Motor neuron (in vitro differentiated cells): Measurements from ENCODE around the gene COL19A1. TPM values are rescaled to one million over a fixed set of nuclear protein-coding genes. Genes with fewer than 3 reads are reported as not detected.
"Not testable (repeated sequence)": the region's sequence is repeated elsewhere in the genome, so short reads cannot be mapped to it uniquely, and the experiment has no call there.

Experiments used
- ATAC-seq, 8 experiments: fragments of 200-7000 bp; cut with Tn5 transposase; replicated peaks in 6 of 8; 2 replicates each; pipeline ENCODE4 v1.8.0; 2021; ENCODE audit warnings: mild to moderate bottlenecking in 8 of 8, moderate library complexity in 8 of 8
- H3K27ac ChIP-seq, 2 donors: fragments of 250-450 bp; sonication (Bioruptor Pico); 2 replicates each; pipeline ENCODE4 v1.9.0; 2021; ENCODE audit warnings: antibody characterized with exemption in 2 of 2, mild to moderate bottlenecking in 2 of 2, moderate library complexity in 1 of 2
- H3K4me1 ChIP-seq, 2 donors: fragments of 250-450 bp; sonication (Bioruptor Pico); replicated peaks in 1 of 2; 2 replicates each; pipeline ENCODE4 v1.6.1; 2021; ENCODE audit warnings: antibody characterized with exemption in 2 of 2, mild to moderate bottlenecking in 2 of 2, moderate library complexity in 1 of 2
- H3K4me3 ChIP-seq, 5 donors: fragments of 250-450 bp; sonication (Bioruptor Pico); 2 replicates each; pipeline ENCODE4 v1.9.0; 2021; ENCODE audit warnings: antibody characterized with exemption in 5 of 5, mild to moderate bottlenecking in 5 of 5, moderate library complexity in 4 of 5
- WGBS, 10 experiments: fragments of 450-650 bp; shearing (Covaris generic); methylation state at CpG; one replicate each; pipeline ENCODE4 v1.0.0; 2022; 5-methylcytosine and 5-hydroxymethylcytosine counted together
- in situ Hi-C, 9 experiments: fragments of 400-800 bp; cut with MboI; loops; one replicate each; pipeline ENCODE4 v1.15.0; 2021; ENCODE audit warnings: low sequenced_read_pairs in 9 of 9, low pct_unique_long_range_greater_than_20kb in 2 of 9; ENCODE audit not compliant: unreplicated experiment in 9 of 9
- total RNA-seq, 8 experiments: library from RNA; unstranded; fragments of 300-600 nt; gene quantifications; 2 replicates each; pipeline versions ENCODE4 v1.2.3 to v1.2.4, GENCODE V29; 2022

The COL19A1 gene
- 1 to 10 TPM in 3 of 8 experiments, under 1 TPM in 5; 0.45 to 5.9 (median 0.92) TPM for total RNA-seq

DNA sequence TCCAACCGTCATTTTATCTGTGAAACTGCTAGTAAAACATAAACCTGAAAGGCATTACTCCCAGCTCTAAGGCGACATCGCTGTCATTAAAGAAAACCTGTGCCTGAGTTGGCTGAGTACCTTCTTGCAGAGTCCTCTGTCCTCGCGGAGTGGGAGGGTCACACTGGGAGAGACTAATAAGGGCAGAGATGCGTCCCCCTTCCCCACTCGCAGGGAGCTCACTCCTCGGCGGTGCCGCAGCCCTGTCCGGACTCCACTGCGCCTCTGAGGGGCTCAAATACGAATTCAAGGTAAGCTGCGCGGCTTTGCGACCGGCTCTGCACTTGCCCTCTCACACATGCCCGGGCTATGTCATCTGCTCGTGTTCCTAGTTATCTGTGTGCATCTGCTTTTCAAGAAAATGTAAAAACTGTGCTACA, at the start of gene COL19A1:
Gene COL19A1 (plus strand): TSS at position 206 of the 419 bp plus-strand sequence. CDS start 13,012 bp downstream, outside the sequence.
- Histone ChIP-seq H3K27ac (no peak within 1 kb of the TSS), H3K4me3 (peak within 1 kb of the TSS; percentile 42 to 85 (median 52)), H3K4me1 (peaks cover 0 to 3% of the 10 kb centered on the region in 2 donors)
- in situ Hi-C loops: no loop called here
- peak; percentile 7 to 66 (median 56) for ATAC-seq
- 0 to 17% (median 10%) methylated on average over 1 to 16 of the region's 19 CpGs; no CpG with 5 or more reads in 1 of the 10 experiments for WGBS, 10 experiments

GRCh38 chr6:69816569-69816968, 49.8 kb upstream of the COL19A1 start:
- no peak for ATAC-seq
- no peaks in the 10 kb centered on the region for H3K4me1 ChIP-seq
- no peak overlapping the region for H3K27ac ChIP-seq
- no peak overlapping the region for H3K4me3 ChIP-seq
- in situ Hi-C loops: no loop called here
- WGBS, 10 experiments: 59 to 82% (median 74%) methylated on average over 1 to 3 of the region's 3 CpGs; no CpG with 5 or more reads in 1 of the 10 experiments

- no peaks in the 10 kb centered on the region for H3K4me1 ChIP-seq
- in situ Hi-C loops: no loop called here
- H3K27ac ChIP-seq: no peak overlapping the region
- no peak for ATAC-seq
- no peak overlapping the region for H3K4me3 ChIP-seq
Observed at GRCh38 chr6:69817358-69817757, 49.0 kb upstream of the COL19A1 start.

- no peak for ATAC-seq
- no peak overlapping the region for H3K4me3 ChIP-seq
- H3K27ac ChIP-seq: no peak overlapping the region
- no peaks in the 10 kb centered on the region for H3K4me1 ChIP-seq
- 56 to 100% (median 80%) methylated on average over 1 to 2 of the region's 2 CpGs for WGBS, 10 experiments
- in situ Hi-C loops: no loop called here
Observed at GRCh38 chr6:69818223-69818930, 48.0 kb upstream of the COL19A1 start.

DNA sequence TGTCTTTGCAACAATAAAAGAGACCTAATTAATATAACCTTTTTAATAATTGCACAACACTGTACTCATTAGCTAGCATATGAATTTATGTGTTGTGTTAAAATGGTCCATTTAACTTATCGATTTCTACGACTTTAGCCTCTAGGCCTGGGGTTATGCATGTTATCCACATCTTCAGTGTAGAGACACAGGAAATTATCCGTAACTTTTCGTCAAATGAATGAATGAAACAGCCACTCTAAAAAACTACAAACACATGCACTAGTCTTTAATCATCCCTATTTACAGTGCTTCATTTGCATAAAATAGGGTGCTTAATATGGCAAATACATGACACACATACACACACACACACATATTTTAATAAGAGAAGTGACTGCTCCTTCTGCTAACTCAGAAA, 47.2 kb upstream of the COL19A1 start:
- no peak for ATAC-seq
- WGBS, 10 experiments: 50 to 100% (median 91%) methylated on average over 1 to 4 of the region's 4 CpGs; no CpG with 5 or more reads in 1 of the 10 experiments
- H3K4me1 ChIP-seq: no peaks in the 10 kb centered on the region
- in situ Hi-C loops: no loop called here
- no peak overlapping the region for H3K4me3 ChIP-seq
- no peak overlapping the region for H3K27ac ChIP-seq

DNA sequence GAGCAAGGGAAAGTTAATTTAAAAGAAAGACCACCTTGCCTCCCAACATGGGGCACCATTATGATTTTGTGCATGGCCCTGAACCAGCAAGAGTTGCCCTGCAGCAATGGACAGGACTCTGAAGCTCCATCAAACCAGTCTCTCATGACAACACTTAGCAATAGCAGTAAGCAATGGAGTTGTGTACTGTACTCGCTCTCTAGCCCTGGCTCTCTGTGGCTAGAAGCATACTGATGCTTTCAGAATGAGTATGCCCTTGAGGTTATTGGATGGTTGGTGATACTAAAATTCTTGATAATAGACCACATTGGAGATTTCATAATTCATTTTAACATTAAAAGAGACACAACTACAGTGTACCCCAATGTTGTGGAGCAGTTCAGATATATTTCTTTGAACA, 46.3 kb upstream of the COL19A1 start:
- no peaks in the 10 kb centered on the region for H3K4me1 ChIP-seq
- no peak for ATAC-seq
- in situ Hi-C loops: no loop called here
- H3K27ac ChIP-seq: no peak overlapping the region
- WGBS, 10 experiments: 40 to 100% (median 80%) methylated on average over 1 of the region's 1 CpG; no CpG with 5 or more reads in 5 of the 10 experiments
- H3K4me3 ChIP-seq: no peak overlapping the region

GRCh38 chr6:69820438-69820837, 45.9 kb upstream of the COL19A1 start:
- in situ Hi-C loops: no loop called here
- no peak overlapping the region for H3K27ac ChIP-seq
- WGBS, 10 experiments: 50 to 100% (median 100%) methylated on average over 1 of the region's 1 CpG; no CpG with 5 or more reads in 5 of the 10 experiments

DNA sequence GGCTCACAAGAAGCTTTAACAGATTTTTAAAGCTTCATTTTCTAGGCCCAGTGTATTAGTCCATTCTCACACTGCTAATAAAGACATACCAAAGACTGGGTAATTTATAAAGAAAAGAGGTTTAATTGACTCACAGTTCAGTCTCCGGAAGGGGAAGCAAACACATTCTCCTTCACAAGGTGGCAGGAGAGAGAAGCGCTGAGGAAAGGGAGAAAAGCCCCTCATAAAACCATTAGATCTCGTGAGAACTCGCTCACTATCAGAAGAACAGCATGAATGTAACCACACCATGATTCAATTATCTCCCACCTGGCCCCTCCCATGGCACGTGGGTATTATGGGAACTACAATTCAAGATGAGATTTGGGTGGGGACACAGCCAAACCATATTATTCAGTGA, 42.0 kb upstream of the COL19A1 start:
- in situ Hi-C loops, ATAC-seq: not testable (repeated sequence)

More at GRCh38 chr6:69820438-69820837, 45.9 kb upstream of the COL19A1 start:
- ATAC-seq: no peak
- Histone ChIP-seq H3K4me1 (no peaks in the 10 kb centered on the region), H3K4me3 (no peak overlapping the region)

GRCh38 chr6:69825904-69826303, 40.5 kb upstream of the COL19A1 start:
- H3K4me1 ChIP-seq: no peaks in the 10 kb centered on the region
- H3K4me3 ChIP-seq: no peak overlapping the region
- in situ Hi-C loops: loop anchor here in 3 of 9 experiments (25.0 kb wide), 1 partner anchor 286 kb away; no protein-coding TSS in a partner anchor
- 50 to 100% (median 85%) methylated on average over 1 of the region's 1 CpG; no CpG with 5 or more reads in 4 of the 10 experiments for WGBS, 10 experiments
- ATAC-seq: peak in 2 of 8 experiments; percentile 48
- H3K27ac ChIP-seq: no peak overlapping the region

More for the DNA sequence above, 42.0 kb upstream of the COL19A1 start:
- WGBS, 10 experiments: 29 to 83% (median 74%) methylated on average over 2 to 5 of the region's 5 CpGs; no CpG with 5 or more reads in 1 of the 10 experiments
- H3K4me3 ChIP-seq, H3K4me1 ChIP-seq, H3K27ac ChIP-seq: not testable (repeated sequence)

- Histone ChIP-seq H3K4me1 (no peaks in the 10 kb centered on the region), H3K4me3 (no peak overlapping the region), H3K27ac (no peak overlapping the region)
- WGBS, 10 experiments: 0 to 100% (median 69%) methylated on average over 1 to 2 of the region's 2 CpGs; no CpG with 5 or more reads in 4 of the 10 experiments
- ATAC-seq: peak in 2 of 8 experiments; percentile 19 to 57
- in situ Hi-C loops: loop anchor here in 3 of 9 experiments (25.0 kb wide), 1 partner anchor 285 kb away; no protein-coding TSS in a partner anchor
Observed at GRCh38 chr6:69827276-69827893, 39.0 kb upstream of the COL19A1 start.

DNA sequence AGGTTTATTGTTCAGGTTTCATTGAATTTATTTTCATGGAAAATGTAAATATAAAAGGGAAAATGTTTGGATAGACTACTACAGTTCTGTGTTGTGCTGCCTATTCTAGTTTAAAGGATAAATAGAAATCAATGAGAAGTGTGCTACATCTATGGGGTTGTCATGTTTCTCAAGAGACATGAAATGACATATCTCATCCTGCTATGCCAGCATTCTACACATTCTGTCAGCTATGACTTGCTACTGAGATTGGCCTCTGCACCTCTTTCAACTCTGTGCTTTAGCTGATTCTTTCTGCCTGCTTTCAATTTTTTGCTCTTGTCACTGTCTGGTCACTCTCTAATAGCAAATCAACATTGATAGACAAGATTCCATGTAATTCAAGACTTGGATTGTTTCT, 33.8 kb upstream of the COL19A1 start:
- no peak overlapping the region for H3K27ac ChIP-seq
- in situ Hi-C loops: loop anchor here in 3 of 9 experiments (25.0 kb wide), 1 partner anchor 280 kb away; no protein-coding TSS in a partner anchor
- no peaks in the 10 kb centered on the region for H3K4me1 ChIP-seq
- no peak overlapping the region for H3K4me3 ChIP-seq
- no peak for ATAC-seq

DNA sequence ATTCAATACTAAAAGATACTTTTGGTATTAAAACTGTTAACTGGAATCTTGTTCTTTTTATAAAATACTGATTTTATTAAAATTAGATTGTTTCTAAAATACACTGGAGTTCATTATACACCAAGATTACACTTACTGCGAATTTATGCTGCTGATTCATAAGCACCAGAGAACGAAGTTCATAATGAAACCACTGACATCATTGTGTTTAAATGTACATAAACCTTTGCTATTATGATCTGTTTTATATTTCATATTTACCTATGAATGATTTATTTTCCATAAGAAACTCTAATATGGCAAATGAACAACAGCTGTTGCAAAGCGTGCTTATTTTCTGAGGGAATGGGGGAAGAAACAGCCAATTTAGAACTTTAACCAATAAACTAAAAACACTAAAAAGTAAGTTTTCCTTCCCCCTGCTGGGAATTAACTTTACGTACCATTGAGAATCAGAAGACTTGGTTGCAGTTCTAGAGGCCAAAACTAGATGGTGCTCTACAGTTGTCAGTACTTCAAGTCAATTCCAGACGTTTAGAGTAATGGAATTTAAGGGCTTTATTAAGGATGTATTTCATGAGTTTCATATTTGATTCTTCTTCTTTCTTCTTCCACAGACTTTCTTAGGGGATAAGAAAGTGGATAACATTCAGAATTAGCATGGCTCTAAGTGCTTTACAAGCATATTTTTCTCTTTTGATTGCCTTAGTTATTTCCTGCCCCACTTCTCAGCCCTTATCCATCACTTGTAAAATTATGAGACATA, 30.8 kb upstream of the COL19A1 start:
- in situ Hi-C loops: loop anchor here in 3 of 9 experiments (25.0 kb wide), 1 partner anchor 277 kb away; no protein-coding TSS in a partner anchor
- Histone ChIP-seq H3K4me1 (no peaks in the 10 kb centered on the region), H3K27ac (no peak overlapping the region), H3K4me3 (no peak overlapping the region)
- ATAC-seq: peak in 3 of 8 experiments; percentile 77 to 90 (median 82)
- WGBS, 10 experiments: 0 to 34% (median 17%) methylated on average over 3 to 5 of the region's 5 CpGs
